ENCODE measurements around the gene GDAP2. TPM values are rescaled to one million over a fixed set of nuclear protein-coding genes. Genes with fewer than 3 reads are reported as not detected.
A peak's percentile ranks its signal among the peaks of the same experiment; 100 is the strongest.
"Not testable (repeated sequence)": the region's sequence is repeated elsewhere in the genome, so short reads cannot be mapped to it uniquely, and the experiment has no call there.

GDAP2 gene
- total RNA-seq, 4 donors from 2014 or later, result 38.7 to 48.9 (median 47.6) TPM

GRCh38 chr1:117846674-117847425 lies 82.6 kb downstream of the GDAP2 start:
- WGBS, 2 donors, result 86 to 88% methylated on average over 7 of the region's 7 CpGs
- peaks cover 0 to 12% of the 10 kb centered on the region in 2 donors for H3K4me1 ChIP-seq
- no peaks in the 10 kb centered on the region for H3K27me3 ChIP-seq
- H3K36me3 ChIP-seq, result no peaks in the 10 kb centered on the region
- no peaks in the 10 kb centered on the region for H3K9me3 ChIP-seq
- DNase-seq, result no peak
- no peak overlapping the region for H3K27ac ChIP-seq
- intact Hi-C loops (cut with DNase I), result no loop called here
- H3K4me3 ChIP-seq (replicated peaks in 1 of 3), result no peak overlapping the region
- TF ChIP-seq, protein P1, sequence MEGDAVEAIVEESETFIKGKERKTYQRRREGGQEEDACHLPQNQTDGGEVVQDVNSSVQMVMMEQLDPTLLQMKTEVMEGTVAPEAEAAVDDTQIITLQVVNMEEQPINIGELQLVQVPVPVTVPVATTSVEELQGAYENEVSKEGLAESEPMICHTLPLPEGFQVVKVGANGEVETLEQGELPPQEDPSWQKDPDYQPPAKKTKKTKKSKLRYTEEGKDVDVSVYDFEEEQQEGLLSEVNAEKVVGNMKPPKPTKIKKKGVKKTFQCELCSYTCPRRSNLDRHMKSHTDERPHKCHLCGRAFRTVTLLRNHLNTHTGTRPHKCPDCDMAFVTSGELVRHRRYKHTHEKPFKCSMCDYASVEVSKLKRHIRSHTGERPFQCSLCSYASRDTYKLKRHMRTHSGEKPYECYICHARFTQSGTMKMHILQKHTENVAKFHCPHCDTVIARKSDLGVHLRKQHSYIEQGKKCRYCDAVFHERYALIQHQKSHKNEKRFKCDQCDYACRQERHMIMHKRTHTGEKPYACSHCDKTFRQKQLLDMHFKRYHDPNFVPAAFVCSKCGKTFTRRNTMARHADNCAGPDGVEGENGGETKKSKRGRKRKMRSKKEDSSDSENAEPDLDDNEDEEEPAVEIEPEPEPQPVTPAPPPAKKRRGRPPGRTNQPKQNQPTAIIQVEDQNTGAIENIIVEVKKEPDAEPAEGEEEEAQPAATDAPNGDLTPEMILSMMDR (IDR thresholded peaks at IDR 0.05), result no peak
- TF ChIP-seq POLR2A (IDR thresholded peaks at IDR 0.05), result no peak

- H3K9me3 ChIP-seq; H3K4me3 ChIP-seq (replicated peaks in 1 of 3); H3K36me3 ChIP-seq; DNase-seq; H3K27ac ChIP-seq; intact Hi-C loops (cut with DNase I); H3K27me3 ChIP-seq: not testable (repeated sequence)
- peaks cover 0 to 12% of the 10 kb centered on the region in 2 donors for H3K4me1 ChIP-seq
These were observed 84.9 kb downstream of the GDAP2 start for GRCh38 chr1:117844478-117844877.

DNA sequence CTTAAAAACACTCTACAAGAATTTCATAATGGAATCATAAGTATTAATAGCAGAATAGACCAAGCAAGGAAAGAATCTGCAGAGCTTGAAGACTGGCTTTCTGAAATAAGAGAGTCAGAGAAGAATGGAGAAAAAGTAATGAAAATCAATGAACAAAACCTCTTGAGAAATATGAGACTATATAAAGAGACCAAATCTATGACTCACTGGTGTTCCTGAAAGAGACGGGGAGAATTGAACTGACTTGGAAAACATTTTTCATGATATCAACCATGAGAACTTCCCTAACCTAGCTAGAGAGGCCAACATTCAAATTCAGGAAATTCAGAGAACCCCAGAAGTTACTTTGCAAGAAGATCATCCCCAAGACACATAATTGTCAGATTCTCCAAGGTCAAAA lies 85.6 kb downstream of the GDAP2 start:
- intact Hi-C loops (cut with DNase I), result no loop called here
- DNase-seq, result no peak
- no peak overlapping the region for H3K27ac ChIP-seq
- no peak overlapping the region for H3K4me3 ChIP-seq (replicated peaks in 1 of 3)
- H3K9me3 ChIP-seq, result no peaks in the 10 kb centered on the region
- peaks cover 0 to 12% of the 10 kb centered on the region in 2 donors for H3K4me1 ChIP-seq
- TF ChIP-seq, protein P1 (IDR thresholded peaks at IDR 0.05), result no peak
- TF ChIP-seq POLR2A (IDR thresholded peaks at IDR 0.05), result no peak
- no peaks in the 10 kb centered on the region for H3K36me3 ChIP-seq
- H3K27me3 ChIP-seq, result no peaks in the 10 kb centered on the region
- WGBS, 2 donors, result 90 to 96% methylated on average over 1 of the region's 1 CpG

DNA sequence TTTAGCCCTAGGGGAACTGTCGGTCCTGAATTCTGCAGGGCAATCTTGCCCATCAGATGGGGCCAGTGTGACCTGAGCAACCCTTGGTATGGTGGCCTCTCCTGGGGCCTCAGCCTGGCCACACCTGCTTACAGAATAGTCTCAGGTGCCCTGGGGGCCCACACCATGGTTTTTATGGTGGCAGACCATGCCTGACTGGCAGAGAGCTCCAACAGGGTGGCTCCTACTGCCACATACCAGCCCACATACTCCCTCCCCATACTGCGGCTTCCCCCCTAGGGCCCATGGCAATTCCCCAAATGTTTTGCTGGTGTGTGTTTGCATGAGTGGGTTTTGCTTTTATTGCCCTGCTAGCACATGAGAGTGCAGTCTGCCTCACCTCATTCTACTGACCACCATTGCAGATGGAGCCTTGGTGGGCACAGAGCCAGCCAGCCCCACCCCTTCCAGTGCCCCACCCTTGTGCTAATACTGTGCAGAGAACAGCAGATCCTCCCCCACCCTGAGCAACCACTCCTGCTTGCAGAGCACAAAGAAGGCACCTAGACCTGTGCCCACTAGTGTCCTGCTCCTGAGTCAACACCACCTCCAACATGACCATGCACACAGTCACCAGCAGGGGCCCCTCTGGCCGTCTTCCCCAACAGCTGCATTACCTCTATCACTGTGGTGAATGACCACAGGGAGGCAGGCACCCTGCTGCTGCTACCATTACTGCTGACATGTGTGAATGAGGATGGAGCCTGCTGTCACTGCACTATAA lies 86.8 kb downstream of the GDAP2 start:
- peak; percentile 9 to 15 for DNase-seq
- TF ChIP-seq, protein P1 (IDR thresholded peaks at IDR 0.05), result no peak
- no peak for TF ChIP-seq POLR2A (IDR thresholded peaks at IDR 0.05)
- Histone ChIP-seq H3K4me3 (replicated peaks in 1 of 3) (no peak overlapping the region), H3K27me3 (no peaks in the 10 kb centered on the region), H3K9me3 (no peaks in the 10 kb centered on the region), H3K27ac (no peak overlapping the region), H3K4me1 (peaks cover 0 to 12% of the 10 kb centered on the region in 2 donors), H3K36me3 (no peaks in the 10 kb centered on the region)
- intact Hi-C loops (cut with DNase I), result no loop called here
- WGBS, 2 donors, result 36 to 48% methylated on average over 3 of the region's 3 CpGs

DNA sequence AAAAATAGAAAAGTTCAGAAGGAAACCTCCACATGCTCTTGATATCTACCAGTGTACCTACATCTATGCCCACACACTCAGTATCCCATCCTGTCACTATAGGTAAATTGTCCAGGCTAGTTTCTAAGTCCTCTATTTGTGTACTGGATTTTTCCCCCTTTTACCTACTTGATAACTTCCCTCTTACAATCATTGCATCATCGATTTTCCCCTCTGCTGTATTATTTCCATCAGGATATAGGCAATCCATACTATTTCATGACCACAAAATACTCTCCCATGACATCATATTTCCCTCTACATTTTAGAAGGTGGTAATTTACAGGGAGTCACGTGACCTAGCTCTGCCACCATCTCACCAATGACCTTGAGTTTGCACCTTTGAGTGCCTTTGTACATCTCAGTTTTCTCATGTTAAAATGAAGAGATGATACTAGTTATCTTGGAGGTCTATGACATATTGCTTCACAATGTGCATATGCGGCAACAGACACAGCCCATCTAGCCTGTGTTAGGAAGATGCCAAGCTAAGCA lies 88.2 kb downstream of the GDAP2 start:
- no peak overlapping the region for H3K4me3 ChIP-seq (replicated peaks in 1 of 3)
- no peaks in the 10 kb centered on the region for H3K9me3 ChIP-seq
- WGBS, 2 donors, result 96 to 97% methylated on average over 3 of the region's 3 CpGs
- DNase-seq, result no peak
- no peaks in the 10 kb centered on the region for H3K36me3 ChIP-seq
- no peak for TF ChIP-seq POLR2A (IDR thresholded peaks at IDR 0.05)
- no peak overlapping the region for H3K27ac ChIP-seq
- intact Hi-C loops (cut with DNase I), result no loop called here
- H3K4me1 ChIP-seq, result peaks cover 0 to 12% of the 10 kb centered on the region in 2 donors
- no peaks in the 10 kb centered on the region for H3K27me3 ChIP-seq

DNA sequence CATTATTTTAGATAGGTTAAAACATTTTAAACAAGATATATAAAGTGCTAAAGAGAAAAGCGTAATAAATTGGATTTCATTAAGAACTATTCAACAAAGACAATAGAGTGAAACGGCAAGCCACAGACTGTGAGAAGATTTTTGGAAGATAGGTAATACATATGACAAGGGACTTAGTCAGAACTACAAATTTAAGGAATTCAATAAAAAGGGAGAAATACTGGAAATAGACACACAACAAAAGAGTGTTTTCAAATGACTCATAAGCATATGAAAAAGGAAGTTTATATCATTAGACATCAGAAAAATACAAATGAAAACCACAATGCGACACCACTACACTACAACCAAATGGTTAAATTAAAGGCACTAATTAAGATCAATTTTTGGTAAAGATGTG lies 90.5 kb downstream of the GDAP2 start:
- intact Hi-C loops (cut with DNase I), result no loop called here
- Histone ChIP-seq H3K27me3 (no peaks in the 10 kb centered on the region), H3K9me3 (no peaks in the 10 kb centered on the region), H3K4me3 (replicated peaks in 1 of 3) (no peak overlapping the region), H3K27ac (no peak overlapping the region), H3K4me1 (peaks cover 0 to 12% of the 10 kb centered on the region in 2 donors), H3K36me3 (no peaks in the 10 kb centered on the region)
- no peak for DNase-seq
- TF ChIP-seq, protein P1 (IDR thresholded peaks at IDR 0.05), result no peak
- no peak for TF ChIP-seq POLR2A (IDR thresholded peaks at IDR 0.05)
- WGBS, 2 donors, result 92 to 93% methylated on average over 3 of the region's 3 CpGs

Measured in thyroid gland (tissue), 4 donors.